Measurements from ENCODE around the gene KRTAP5-7.
"Not testable (repeated sequence)": the region's sequence is repeated elsewhere in the genome, so short reads cannot be mapped to it uniquely, and the experiment has no call there.

KRTAP5-7 gene

GRCh38 chr11:71526796-71527575 is at the start of gene KRTAP5-7:
KRTAP5-7 (plus strand) TSS chr11:71527267; CDS start chr11:71527301, 34 bp downstream.
- DNase-seq (ENCODE audit: low read depth in 2 of 2): not testable (repeated sequence)

GRCh38 chr11:71477641-71478527 is 49.2 kb upstream of the KRTAP5-7 start:
- DNase-seq (ENCODE audit: low read depth in 2 of 2): no peak

- DNase-seq (ENCODE audit: low read depth in 2 of 2): no peak
Measured at GRCh38 chr11:71478528-71478840, 48.6 kb upstream of the KRTAP5-7 start.

DNA sequence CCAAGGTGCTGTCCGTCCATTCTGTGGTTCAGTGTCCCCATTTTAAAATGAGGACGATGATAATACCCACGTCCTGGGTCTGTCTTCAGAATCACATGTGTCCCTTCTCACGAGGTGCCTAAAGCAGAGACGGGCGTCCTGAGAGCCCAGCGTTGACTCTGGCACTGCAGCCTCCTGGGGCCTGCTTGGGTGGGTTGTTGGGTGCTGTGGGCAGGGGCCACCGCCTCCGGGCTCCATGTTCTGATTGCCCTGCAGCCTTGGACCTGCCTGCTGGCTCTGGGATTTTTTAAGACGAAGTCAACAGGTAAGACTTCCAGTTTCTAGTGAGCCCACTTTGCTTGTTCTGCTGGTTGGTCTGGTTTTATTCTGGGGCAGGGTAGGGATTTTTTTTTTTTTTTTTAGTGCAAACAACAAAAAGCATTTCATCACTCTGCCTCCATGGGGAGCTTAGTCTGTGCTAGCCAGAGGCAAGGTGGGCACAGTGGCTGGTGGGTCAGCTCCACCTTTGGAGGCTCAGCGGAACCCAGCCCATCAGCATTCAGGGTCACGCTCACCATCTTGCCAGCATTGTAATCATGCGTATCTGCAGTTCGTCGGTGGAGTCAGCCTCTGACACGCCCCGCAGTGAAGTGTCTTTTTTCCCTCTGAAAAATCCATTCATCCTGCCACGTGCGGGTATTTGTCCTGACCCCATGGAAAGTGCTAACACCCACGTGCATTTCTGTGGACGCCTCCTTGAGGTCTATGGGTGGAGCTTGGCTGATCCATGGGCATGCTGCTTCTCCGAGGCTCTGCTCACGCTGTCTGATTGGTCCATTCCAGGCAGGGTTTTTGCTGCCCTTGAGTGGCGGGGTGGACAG is 45.7 kb upstream of the KRTAP5-7 start:
- no peak for DNase-seq (ENCODE audit: low read depth in 2 of 2)

DNA sequence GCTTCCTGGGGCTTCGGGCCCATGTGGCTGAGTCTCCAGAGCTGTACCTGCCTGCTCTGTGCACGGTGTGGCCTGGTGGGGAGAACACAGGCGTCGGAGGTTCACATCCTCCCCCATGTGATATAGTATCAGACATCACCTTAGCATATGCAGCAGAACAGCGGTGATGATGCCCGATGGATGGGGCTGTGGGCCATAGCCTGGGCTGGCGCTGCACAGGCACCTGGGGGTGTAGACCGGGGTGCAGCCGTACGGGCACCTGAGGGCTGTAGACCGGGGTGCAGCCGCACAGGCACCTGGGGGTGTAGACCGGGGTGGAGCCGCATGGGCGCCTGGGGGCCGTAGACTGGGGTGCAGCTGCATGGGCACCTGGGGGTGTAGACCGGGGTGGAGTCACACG is 44.9 kb upstream of the KRTAP5-7 start:
- DNase-seq (ENCODE audit: low read depth in 2 of 2): no peak

GRCh38 chr11:71482746-71483364 is 44.2 kb upstream of the KRTAP5-7 start:
- DNase-seq (ENCODE audit: low read depth in 2 of 2): no peak

DNA sequence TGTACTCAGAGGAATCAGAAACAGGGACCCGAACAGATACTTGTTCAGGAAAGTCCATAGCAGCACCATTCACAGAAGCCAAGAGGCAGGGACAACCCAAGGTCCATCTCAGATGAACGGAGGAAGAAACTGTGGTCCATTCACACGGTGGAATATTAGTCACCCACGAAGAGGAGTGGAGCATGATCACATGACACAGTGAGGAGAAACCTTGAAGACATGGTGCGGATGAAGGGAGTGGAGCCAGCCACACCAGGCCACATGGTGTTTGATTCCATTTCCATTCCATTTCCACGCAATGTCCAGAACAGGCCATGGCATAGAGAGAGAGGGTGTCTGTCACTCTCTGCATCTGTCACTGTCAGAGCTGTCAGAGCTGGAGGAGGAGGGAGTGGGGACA is 43.4 kb upstream of the KRTAP5-7 start:
- DNase-seq (ENCODE audit: low read depth in 2 of 2): no peak

- no peak for DNase-seq (ENCODE audit: low read depth in 2 of 2)
Measured at GRCh38 chr11:71484248-71485062, 42.6 kb upstream of the KRTAP5-7 start.

GRCh38 chr11:71485063-71485399 is 42.0 kb upstream of the KRTAP5-7 start:
- DNase-seq (ENCODE audit: low read depth in 2 of 2): no peak

DNA sequence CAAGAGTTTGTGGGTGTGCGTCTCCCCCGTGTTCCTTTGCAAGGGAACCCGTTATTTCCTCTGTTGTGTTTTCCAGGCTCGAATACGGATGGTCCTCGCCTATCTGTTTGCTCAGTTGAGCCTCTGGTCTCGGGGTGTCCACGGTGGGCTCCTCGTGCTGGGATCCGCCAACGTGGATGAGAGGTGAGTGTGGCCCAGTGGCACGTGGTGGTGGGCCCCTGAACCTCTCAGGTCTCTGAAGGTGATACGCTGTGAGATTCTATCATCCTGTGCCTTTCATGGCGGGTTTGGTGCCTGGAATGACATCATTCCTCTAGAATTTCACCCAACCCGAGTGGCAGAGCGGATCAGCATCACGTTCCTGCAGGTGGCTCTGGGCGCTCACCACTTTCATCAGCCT is 41.6 kb upstream of the KRTAP5-7 start:
- DNase-seq (ENCODE audit: low read depth in 2 of 2): no peak

DNA sequence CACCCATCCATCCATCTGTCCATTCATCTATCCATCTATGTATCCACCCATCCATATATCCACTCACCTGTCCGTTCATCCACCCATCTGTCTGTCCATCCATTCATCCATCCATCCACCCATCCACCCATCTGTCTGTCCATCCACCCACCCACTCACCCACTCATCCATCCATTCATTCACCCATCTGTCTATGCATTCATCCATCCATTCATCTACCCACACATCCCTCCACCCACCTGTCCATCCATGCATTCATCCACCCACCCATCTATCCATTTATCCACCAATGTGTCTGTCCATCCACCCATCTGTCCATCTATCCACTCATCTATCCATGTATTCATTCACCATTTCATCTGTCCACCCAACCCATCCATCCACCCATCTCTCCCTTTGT is 40.7 kb upstream of the KRTAP5-7 start:
- DNase-seq (ENCODE audit: low read depth in 2 of 2): no peak

DNA sequence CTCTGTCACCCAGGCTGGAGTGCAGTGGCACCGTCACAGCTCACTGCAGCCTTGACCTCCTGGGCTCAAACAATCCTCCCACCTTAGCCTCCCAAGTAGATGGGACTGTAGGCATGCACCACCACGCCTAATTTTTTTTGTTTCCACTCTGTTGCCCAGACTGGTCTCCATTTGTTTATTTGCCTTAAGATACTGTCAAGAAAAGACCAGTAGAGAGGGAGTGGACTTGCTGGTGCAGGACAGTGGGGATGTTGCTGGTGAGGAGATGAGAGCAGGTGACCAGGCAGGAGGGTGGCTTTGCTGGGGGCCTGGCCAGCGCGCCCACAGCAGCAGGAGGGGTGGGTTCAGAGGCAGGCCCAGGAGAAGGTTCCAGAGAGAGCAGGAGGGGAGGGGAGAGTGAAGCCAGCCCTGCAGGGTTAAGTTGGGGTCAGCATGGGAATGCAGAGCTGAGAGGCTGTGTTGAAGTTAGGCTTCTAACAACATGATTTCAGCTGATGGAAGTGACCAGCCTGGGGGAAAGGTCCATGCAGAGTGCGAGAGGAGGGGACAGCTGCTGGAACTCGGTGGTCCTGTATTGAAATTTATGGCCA is 38.3 kb upstream of the KRTAP5-7 start:
- no peak for DNase-seq (ENCODE audit: low read depth in 2 of 2)

GRCh38 chr11:71489311-71490043 is 37.6 kb upstream of the KRTAP5-7 start:
- no peak for DNase-seq (ENCODE audit: low read depth in 2 of 2)

GRCh38 chr11:71490044-71490730 is 36.9 kb upstream of the KRTAP5-7 start:
- no peak for DNase-seq (ENCODE audit: low read depth in 2 of 2)

GRCh38 chr11:71490731-71491390 is 36.2 kb upstream of the KRTAP5-7 start:
- no peak for DNase-seq (ENCODE audit: low read depth in 2 of 2)

GRCh38 chr11:71491531-71491930 is 35.5 kb upstream of the KRTAP5-7 start:
- DNase-seq (ENCODE audit: low read depth in 2 of 2): no peak

DNA sequence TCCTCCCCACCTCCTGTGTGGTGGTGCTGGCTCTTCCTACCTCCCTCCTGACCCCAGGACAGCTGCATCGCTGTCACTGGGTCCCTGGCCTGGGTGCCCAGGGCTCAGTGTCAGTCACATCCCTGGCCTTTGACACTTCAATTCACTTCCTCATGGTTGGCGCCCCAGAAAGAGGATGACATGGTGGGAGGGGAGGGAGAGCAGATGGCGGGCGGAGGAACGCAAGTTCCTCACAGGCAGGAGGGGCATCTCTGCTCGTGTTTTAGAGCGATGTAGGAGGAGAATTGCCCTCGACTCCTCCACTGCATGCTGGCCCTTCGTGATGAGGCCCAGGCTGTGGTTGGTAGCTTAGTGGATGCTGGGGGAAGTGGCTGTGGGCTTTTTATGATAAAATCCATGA is 35.1 kb upstream of the KRTAP5-7 start:
- DNase-seq (ENCODE audit: low read depth in 2 of 2): no peak

All from activated CD8-positive, alpha-beta memory T cell treated with anti-CD3 and anti-CD28 coated beads for 4 hours (primary cell).